Glomerular endothelial cell (primary cell): ENCODE results near the gene CLDN6. TPM values are rescaled to one million over a fixed set of nuclear protein-coding genes. Genes with fewer than 3 reads are reported as not detected.
"Not testable (repeated sequence)": the region's sequence is repeated elsewhere in the genome, so short reads cannot be mapped to it uniquely, and the experiment has no call there.

Experiments
- DNase-seq: peaks from one replicate; pipeline ENCODE4 v3.0.0-alpha.2; 2011; ENCODE audit warnings: low read depth, low spot score; ENCODE audit errors: extremely low read depth
- total RNA-seq: library from RNA; depleted of rRNA; stranded (reverse); fragments of >200 nt; gene quantifications from 2 replicates; pipeline ENCODE4 v1.2.3, GENCODE V29; 2015

Gene CLDN6
- total RNA-seq, 1 donor from 2014 or later: 0.12 TPM

GRCh38 chr16:3052571-3053329 lies 34.8 kb upstream of the CLDN6 start:
- not testable (repeated sequence) for DNase-seq

DNA sequence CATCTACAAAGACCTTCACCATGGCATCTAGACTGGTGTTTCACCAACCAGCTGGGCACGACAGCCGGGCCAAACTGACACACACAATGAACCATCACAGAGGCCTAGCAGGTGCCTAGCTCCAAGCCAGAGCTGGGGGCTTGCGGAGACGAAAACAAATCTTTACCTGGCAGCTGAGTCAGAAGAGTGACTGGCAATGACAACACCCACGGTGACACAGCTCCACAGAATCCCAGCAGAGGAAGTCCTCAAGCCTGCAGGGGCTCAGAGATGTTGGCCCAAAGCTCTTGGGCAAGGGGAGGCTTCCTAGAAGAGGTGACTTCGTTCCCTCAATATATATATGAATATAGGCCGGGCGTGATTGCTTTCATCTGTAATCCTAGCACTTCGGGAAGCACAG lies 33.5 kb upstream of the CLDN6 start:
- DNase-seq: no peak

GRCh38 chr16:3051009-3051408 lies 33.0 kb upstream of the CLDN6 start:
- DNase-seq: no peak

DNA sequence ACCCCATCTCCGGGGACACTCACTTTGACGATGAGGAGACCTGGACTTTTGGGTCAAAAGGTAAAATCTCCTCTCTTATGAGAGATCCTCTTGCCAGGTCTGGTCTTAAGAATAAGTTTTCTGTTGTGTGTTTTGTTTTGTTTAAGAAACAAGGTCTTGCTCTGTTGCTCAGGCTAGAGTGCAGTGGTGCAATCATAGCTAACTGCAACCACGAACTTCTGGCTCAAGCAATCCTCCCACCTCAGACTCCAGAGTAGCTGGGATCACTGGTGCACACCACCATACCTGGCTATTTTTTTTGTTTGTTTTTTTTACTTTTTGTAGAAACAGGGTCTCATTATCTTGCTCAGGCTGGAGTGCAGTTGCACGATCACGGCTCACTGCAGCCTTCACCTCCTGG lies 32.5 kb upstream of the CLDN6 start:
- no peak for DNase-seq

GRCh38 chr16:3049921-3050481 lies 32.0 kb upstream of the CLDN6 start:
- DNase-seq: no peak

- no peak for DNase-seq
Observed at GRCh38 chr16:3047387-3047720, 29.4 kb upstream of the CLDN6 start.

DNA sequence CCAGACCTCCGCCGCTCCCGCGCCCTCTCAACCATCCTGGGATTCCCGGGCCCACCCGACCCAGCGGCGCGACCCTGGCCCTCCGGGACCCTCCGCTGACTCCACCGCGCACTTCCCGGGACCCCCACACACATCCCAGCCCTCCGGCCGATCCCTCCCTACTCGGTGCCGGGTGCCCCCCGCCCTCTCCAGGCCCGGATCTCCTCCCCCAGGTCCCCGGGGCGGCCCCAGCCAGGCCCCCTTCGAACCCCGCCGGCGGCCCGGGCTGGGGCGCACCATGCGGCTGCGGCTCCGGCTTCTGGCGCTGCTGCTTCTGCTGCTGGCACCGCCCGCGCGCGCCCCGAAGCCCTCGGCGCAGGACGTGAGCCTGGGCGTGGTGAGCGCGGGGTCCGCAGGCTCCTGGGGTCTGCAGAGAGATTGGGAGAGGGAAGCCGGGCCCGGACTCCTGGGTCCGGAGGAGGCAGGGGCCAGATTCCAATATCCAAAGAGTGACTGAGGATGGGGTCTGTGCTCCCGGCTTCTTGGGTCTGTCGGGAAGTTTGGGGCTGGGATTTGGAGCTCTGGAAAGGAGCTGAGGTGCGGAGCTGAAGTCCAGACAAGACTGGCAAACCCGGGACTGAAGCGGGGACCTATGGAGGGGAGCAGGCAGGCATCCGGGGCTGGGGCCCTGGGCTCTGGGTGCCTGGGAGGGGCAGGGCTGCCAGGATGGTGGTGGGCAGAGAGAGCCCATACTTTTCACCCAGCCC lies 28.8 kb upstream of the CLDN6 start:
- no peak for DNase-seq

GRCh38 chr16:3045758-3046640 lies 28.0 kb upstream of the CLDN6 start, which contains the start of gene MMP25:
Gene MMP25 (plus strand): TSS chr16:3046561. CDS start chr16:3046918, 357 bp downstream.
- no peak for DNase-seq

GRCh38 chr16:3044708-3045107 lies 26.7 kb upstream of the CLDN6 start:
- no peak for DNase-seq

DNA sequence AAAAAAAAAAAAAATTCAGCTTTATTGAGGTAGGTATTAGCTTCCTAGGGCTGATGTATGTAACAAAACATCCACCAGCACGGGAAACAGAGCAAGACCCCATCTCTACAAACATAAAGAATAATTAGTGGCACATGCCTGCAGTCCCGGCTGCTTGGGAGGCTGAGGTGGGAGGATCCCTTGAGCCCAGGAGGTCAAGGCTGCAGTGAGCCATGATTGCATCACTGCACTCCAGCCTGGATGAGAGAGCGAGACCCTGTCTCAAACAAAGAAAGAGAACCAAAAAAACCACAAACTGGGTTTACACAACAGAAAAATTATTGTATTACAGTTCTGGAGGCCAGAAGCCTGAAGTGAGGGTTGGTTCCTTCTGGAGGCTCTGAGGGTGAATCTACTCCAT lies 24.4 kb upstream of the CLDN6 start:
- no peak for DNase-seq

- no peak for DNase-seq
Observed at GRCh38 chr16:3038896-3039295, 20.9 kb upstream of the CLDN6 start.

- DNase-seq: no peak
Observed at GRCh38 chr16:3038256-3038655, 20.3 kb upstream of the CLDN6 start.

DNA sequence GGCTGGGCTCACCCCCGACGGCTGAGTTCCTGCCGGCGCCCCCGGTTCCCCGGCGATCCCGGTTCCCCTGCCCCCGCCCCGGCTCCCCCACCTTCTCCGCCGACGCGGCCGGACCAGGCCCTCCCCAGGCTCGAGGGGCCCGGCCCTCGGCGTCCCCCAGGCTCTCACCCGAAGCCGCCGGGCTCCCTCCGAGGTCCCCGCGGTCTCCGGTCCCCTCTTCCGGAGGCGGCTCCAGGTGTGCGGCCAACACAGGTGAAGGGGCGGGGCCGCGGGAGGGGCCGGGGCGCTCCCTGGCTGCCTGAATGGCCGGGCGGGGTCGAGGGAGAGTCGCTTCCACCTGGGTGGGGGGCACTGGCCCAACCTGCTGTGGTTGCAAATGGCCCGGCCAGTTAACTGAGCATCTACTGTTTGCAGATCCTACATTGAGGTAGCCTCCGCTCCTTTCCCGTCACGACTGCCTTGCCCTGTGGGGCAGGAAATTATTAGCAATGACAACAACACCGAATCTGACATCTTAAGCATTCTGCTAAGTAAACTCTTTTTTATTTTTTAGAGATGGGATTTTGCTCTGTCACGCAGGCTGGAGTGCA lies 18.8 kb upstream of the CLDN6 start, which contains the start of gene BICDL2:
Gene BICDL2, minus strand, starts transcription at position 219 of the 590 bp plus-strand sequence. CDS start 1,448 bp downstream, outside the sequence.
- DNase-seq: no peak

GRCh38 chr16:3035972-3036725 lies 18.2 kb upstream of the CLDN6 start:
- DNase-seq: no peak

GRCh38 chr16:3035289-3035971 lies 17.4 kb upstream of the CLDN6 start:
- no peak for DNase-seq

- no peak for DNase-seq
Observed at GRCh38 chr16:3032624-3033023, 14.6 kb upstream of the CLDN6 start.

- no peak for DNase-seq
Observed at GRCh38 chr16:3030222-3031212, 12.5 kb upstream of the CLDN6 start.
